BLaER1 (cell line): ENCODE data around the gene PPFIA1.

ENCODE experiments used
- H3K27ac ChIP-seq: shearing (Covaris generic); formaldehyde crosslinking; 2 replicates; pipeline ENCODE4 v1.8.1; 2022
- H3K27me3 ChIP-seq: shearing (Covaris generic); formaldehyde crosslinking; 2 replicates; pipeline ENCODE4 v1.8.1; 2022
- H3K36me3 ChIP-seq: shearing (Covaris generic); formaldehyde crosslinking; 2 replicates; pipeline ENCODE4 v1.8.1; 2022
- H3K4me1 ChIP-seq: shearing (Covaris generic); formaldehyde crosslinking; 2 replicates; pipeline ENCODE4 v1.8.1; 2022
- H3K4me2 ChIP-seq: shearing (Covaris generic); formaldehyde crosslinking; 2 replicates; pipeline ENCODE4 v1.8.1; 2022
- H3K4me3 ChIP-seq: shearing (Covaris generic); formaldehyde crosslinking; 2 replicates; pipeline ENCODE4 v1.8.1; 2022
- H3K9ac ChIP-seq: shearing (Covaris generic); formaldehyde crosslinking; 2 replicates; pipeline ENCODE4 v1.8.1; 2022
- H3K9me3 ChIP-seq: shearing (Covaris generic); formaldehyde crosslinking; 2 replicates; pipeline ENCODE4 v1.8.1; 2022
- H4K20me1 ChIP-seq: shearing (Covaris generic); formaldehyde crosslinking; 2 replicates; pipeline ENCODE4 v1.8.1; 2022
- Cebpa-rat ChIP-seq: shearing (Covaris generic); IDR thresholded peaks from 2 replicates; pipeline ENCODE4 v1.8.1; 2022

PPFIA1 gene

GRCh38 chr11:70415191-70415590 lies 144.7 kb downstream of the PPFIA1 start:
- no peak overlapping the region for H3K4me3 ChIP-seq
- no peaks in the 10 kb centered on the region; the same call in 1 of the 2 replicates for H4K20me1 ChIP-seq
- H3K4me2 ChIP-seq = no peak overlapping the region
- no peaks in the 10 kb centered on the region for H3K9me3 ChIP-seq
- H3K9ac ChIP-seq = no peak overlapping the region
- H3K4me1 ChIP-seq = peaks cover 8% of the 10 kb centered on the region; the same call in 1 of the 2 replicates
- H3K27me3 ChIP-seq = no peaks in the 10 kb centered on the region
- H3K27ac ChIP-seq = no peak overlapping the region
- no peaks in the 10 kb centered on the region for H3K36me3 ChIP-seq
- no peak for TF ChIP-seq Cebpa-rat

GRCh38 chr11:70415642-70416395 lies 145.3 kb downstream of the PPFIA1 start:
- peaks cover 8% of the 10 kb centered on the region; the same call in 1 of the 2 replicates for H3K4me1 ChIP-seq
- H3K4me2 ChIP-seq = no peak overlapping the region; the same call in 1 of the 2 replicates
- H4K20me1 ChIP-seq = no peaks in the 10 kb centered on the region; the same call in 1 of the 2 replicates
- no peaks in the 10 kb centered on the region for H3K9me3 ChIP-seq
- TF ChIP-seq Cebpa-rat = no peak
- H3K36me3 ChIP-seq = no peaks in the 10 kb centered on the region
- no peak overlapping the region for H3K27ac ChIP-seq
- no peaks in the 10 kb centered on the region for H3K27me3 ChIP-seq
- no peak overlapping the region for H3K4me3 ChIP-seq
- no peak overlapping the region for H3K9ac ChIP-seq

GRCh38 chr11:70416881-70417280 lies 146.4 kb downstream of the PPFIA1 start:
- no peaks in the 10 kb centered on the region for H3K36me3 ChIP-seq
- H3K4me1 ChIP-seq = peaks cover 17% of the 10 kb centered on the region
- no peak overlapping the region for H3K27ac ChIP-seq
- TF ChIP-seq Cebpa-rat = no peak
- H4K20me1 ChIP-seq = peaks cover under 1% of the 10 kb centered on the region; the same call in 1 of the 2 replicates
- H3K27me3 ChIP-seq = no peaks in the 10 kb centered on the region
- no peak overlapping the region for H3K9ac ChIP-seq
- no peak overlapping the region for H3K4me3 ChIP-seq
- no peak overlapping the region for H3K4me2 ChIP-seq
- H3K9me3 ChIP-seq = no peaks in the 10 kb centered on the region

DNA sequence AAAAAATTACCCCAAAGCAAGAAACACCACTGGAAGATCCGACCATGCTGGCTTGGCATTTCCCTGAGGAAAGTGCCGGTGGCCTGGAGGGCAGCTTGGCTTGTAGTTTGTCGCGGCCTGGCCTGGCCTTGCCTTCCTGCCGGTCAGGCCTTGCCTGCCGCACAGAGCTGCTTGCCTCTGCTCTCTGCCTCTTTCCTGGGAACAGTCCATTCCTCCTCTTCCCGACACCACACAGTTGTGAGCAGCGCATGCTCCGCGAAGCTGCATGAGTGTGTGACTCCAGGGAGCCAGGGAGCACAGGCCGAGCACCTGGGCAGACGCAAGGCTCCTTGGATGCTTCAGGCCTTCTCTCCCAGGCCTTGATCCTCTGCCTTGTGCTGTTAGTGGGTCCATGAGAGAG lies 147.6 kb downstream of the PPFIA1 start:
- Histone ChIP-seq H3K4me3 (no peak overlapping the region), H3K4me2 (no peak overlapping the region), H3K36me3 (no peaks in the 10 kb centered on the region), H3K9ac (no peak overlapping the region), H3K27ac (no peak overlapping the region), H3K9me3 (no peaks in the 10 kb centered on the region), H3K4me1 (peaks cover 30% of the 10 kb centered on the region), H4K20me1 (peaks cover 11% of the 10 kb centered on the region; the same call in 1 of the 2 replicates), H3K27me3 (peaks cover 4% of the 10 kb centered on the region; the same call in 1 of the 2 replicates)
- no peak for TF ChIP-seq Cebpa-rat

DNA sequence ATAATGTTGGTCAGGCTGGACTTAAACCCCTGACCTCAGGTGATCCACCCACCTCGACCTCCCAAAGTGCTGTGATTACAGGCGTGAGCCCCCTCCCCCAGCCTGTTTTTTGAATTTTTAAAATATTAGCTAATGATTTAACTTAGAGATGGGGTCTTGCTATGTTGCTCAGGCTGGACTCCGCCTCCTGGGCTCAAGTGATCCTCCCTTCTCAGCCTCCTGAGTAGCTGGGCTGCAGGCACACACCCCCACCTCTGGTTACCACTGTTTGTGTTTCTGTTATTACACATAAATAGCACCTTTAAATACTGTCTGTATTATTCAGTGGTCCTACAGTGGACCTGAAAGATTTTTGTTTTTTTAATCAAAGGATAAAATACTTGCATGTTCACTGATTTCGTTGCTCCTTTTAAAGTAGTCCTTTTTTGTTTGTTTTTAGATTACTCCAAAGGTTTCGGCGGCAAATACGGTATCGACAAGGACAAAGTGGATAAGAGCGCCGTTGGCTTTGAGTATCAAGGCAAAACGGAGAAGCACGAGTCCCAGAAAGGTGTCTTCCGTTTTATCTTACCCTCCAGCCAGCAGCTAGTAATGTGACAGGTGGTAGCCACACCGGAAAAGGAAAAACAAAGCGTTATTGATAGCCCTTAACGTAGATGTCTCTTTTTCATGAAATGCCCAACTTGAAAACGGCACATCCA lies 149.0 kb downstream of the PPFIA1 start:
- peaks cover 43% of the 10 kb centered on the region for H3K4me1 ChIP-seq

DNA sequence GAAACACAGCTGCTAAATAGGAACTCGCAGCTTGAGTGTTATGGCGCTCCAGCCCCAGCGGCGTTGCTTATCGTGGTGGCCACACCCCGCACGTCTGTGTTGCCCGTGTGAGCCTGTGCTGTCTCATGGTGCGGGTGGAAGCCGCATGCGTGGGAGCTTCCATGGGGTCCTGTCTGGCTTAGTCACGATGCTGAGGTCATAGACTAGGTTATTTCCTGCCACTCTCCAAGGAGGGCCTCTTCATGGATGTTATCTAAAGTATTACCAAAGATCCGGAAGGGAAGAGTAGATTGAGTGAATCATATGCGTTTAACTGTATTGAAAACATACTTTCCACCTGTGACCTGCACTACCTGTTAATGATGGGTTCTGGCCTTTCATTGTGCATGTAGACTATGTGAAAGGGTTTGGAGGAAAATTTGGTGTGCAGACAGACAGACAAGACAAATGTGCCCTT lies 149.5 kb downstream of the PPFIA1 start:
- Histone ChIP-seq H3K4me2 (no peak overlapping the region), H4K20me1 (peaks cover 11% of the 10 kb centered on the region; the same call in 1 of the 2 replicates), H3K27me3 (peaks cover 4% of the 10 kb centered on the region; the same call in 1 of the 2 replicates), H3K9me3 (no peaks in the 10 kb centered on the region), H3K9ac (no peak overlapping the region), H3K4me3 (no peak overlapping the region), H3K4me1 (peaks cover 49% of the 10 kb centered on the region), H3K27ac (no peak overlapping the region), H3K36me3 (no peaks in the 10 kb centered on the region)
- TF ChIP-seq Cebpa-rat = no peak

More for the DNA sequence above, 149.0 kb downstream of the PPFIA1 start:
- H3K4me3 ChIP-seq = no peak overlapping the region
- no peak overlapping the region for H3K9ac ChIP-seq
- peaks cover 4% of the 10 kb centered on the region; the same call in 1 of the 2 replicates for H3K27me3 ChIP-seq
- no peak overlapping the region for H3K27ac ChIP-seq
- no peaks in the 10 kb centered on the region for H3K9me3 ChIP-seq
- no peaks in the 10 kb centered on the region for H3K36me3 ChIP-seq
- H4K20me1 ChIP-seq = peaks cover 11% of the 10 kb centered on the region; the same call in 1 of the 2 replicates
- no peak for TF ChIP-seq Cebpa-rat
- H3K4me2 ChIP-seq = no peak overlapping the region

GRCh38 chr11:70420496-70420895 lies 150.0 kb downstream of the PPFIA1 start:
- Histone ChIP-seq H3K4me3 (no peak overlapping the region), H3K27me3 (peaks cover 4% of the 10 kb centered on the region; the same call in 1 of the 2 replicates), H3K4me1 (peaks cover 54% of the 10 kb centered on the region), H3K4me2 (no peak overlapping the region), H3K9me3 (no peaks in the 10 kb centered on the region), H3K27ac (no peak overlapping the region), H3K9ac (no peak overlapping the region), H3K36me3 (no peaks in the 10 kb centered on the region), H4K20me1 (peaks cover 11% of the 10 kb centered on the region; the same call in 1 of the 2 replicates)
- TF ChIP-seq Cebpa-rat = no peak

GRCh38 chr11:70421123-70421522 lies 150.6 kb downstream of the PPFIA1 start:
- peak overlapping the region; percentile 23; the same call in 1 of the 2 replicates for H3K4me2 ChIP-seq
- H4K20me1 ChIP-seq = peaks cover 11% of the 10 kb centered on the region; the same call in 1 of the 2 replicates
- no peaks in the 10 kb centered on the region for H3K36me3 ChIP-seq
- no peak for TF ChIP-seq Cebpa-rat
- H3K4me1 ChIP-seq = peaks cover 54% of the 10 kb centered on the region
- no peak overlapping the region for H3K4me3 ChIP-seq
- H3K27me3 ChIP-seq = peaks cover 4% of the 10 kb centered on the region; the same call in 1 of the 2 replicates
- H3K9me3 ChIP-seq = no peaks in the 10 kb centered on the region
- no peak overlapping the region for H3K27ac ChIP-seq
- no peak overlapping the region for H3K9ac ChIP-seq

GRCh38 chr11:70422692-70423522 lies 152.4 kb downstream of the PPFIA1 start:
- Histone ChIP-seq H3K36me3 (no peaks in the 10 kb centered on the region), H3K4me1 (peaks cover 54% of the 10 kb centered on the region), H3K27me3 (peaks cover 4% of the 10 kb centered on the region; the same call in 1 of the 2 replicates), H3K27ac (no peak overlapping the region), H4K20me1 (peaks cover 11% of the 10 kb centered on the region; the same call in 1 of the 2 replicates), H3K4me2 (peak overlapping the region; percentile 78), H3K9me3 (no peaks in the 10 kb centered on the region), H3K4me3 (no peak overlapping the region), H3K9ac (no peak overlapping the region)
- TF ChIP-seq Cebpa-rat = no peak
